Endothelial cell (in vitro differentiated cells): Measurements from ENCODE around the gene AK1. TPM values are rescaled to one million over a fixed set of nuclear protein-coding genes. Genes with fewer than 3 reads are reported as not detected.
A peak's percentile ranks its signal among the peaks of the same experiment; 100 is the strongest.

Experiments
- DNase-seq: peaks from one replicate; pipeline ENCODE4 v3.0.0; 2021; ENCODE audit warnings: low spot score
- H3K27ac Mint-ChIP-seq: one replicate; pipeline ENCODE4 v1.8.0; 2021; ENCODE audit warnings: mixed read lengths, inconsistent platforms; ENCODE audit not compliant: unreplicated experiment
- H3K27me3 Mint-ChIP-seq: one replicate; pipeline ENCODE4 v1.8.0; 2021; ENCODE audit warnings: mild to moderate bottlenecking, moderate library complexity, mixed read lengths, inconsistent platforms; ENCODE audit not compliant: unreplicated experiment
- H3K36me3 Mint-ChIP-seq: one replicate; pipeline ENCODE4 v1.8.0; 2021; ENCODE audit warnings: mild to moderate bottlenecking, low read depth, mixed read lengths, inconsistent platforms; ENCODE audit not compliant: unreplicated experiment
- H3K4me1 Mint-ChIP-seq: one replicate; pipeline ENCODE4 v1.8.0; 2021; ENCODE audit warnings: mild to moderate bottlenecking, mixed read lengths, inconsistent platforms; ENCODE audit not compliant: unreplicated experiment
- H3K4me3 Mint-ChIP-seq: one replicate; pipeline ENCODE4 v1.8.0; 2021; ENCODE audit warnings: mild to moderate bottlenecking, mixed read lengths, inconsistent platforms; ENCODE audit not compliant: unreplicated experiment
- H3K9me3 Mint-ChIP-seq: one replicate; pipeline ENCODE4 v1.8.0; 2021; ENCODE audit warnings: mixed read lengths, inconsistent platforms; ENCODE audit not compliant: unreplicated experiment
- CTCF ChIP-seq: fragments of 200-600 bp; sonication (generic); IDR thresholded peaks from one replicate; pipeline ENCODE4 v1.5.0; 2021; ENCODE audit warnings: antibody characterized with exemption; ENCODE audit not compliant: unreplicated experiment
- total RNA-seq: library from RNA; stranded (reverse); fragmentation: NEBNext Ultra II Directional; extraction: Animal tissue kit (Norgen Biotek cat#: 25700); gene quantifications from one replicate; pipeline ENCODE4 v1.2.1, GENCODE V29; 2021; ENCODE audit not compliant: unreplicated experiment

AK1 gene
- total RNA-seq, 1 donor from 2014 or later = 63.3 TPM

- H3K4me3 Mint-ChIP-seq = peak overlapping the region; percentile 56
- peaks cover 28% of the 10 kb centered on the region for H3K4me1 Mint-ChIP-seq
- DNase-seq = no peak
- H3K36me3 Mint-ChIP-seq = peaks cover 3% of the 10 kb centered on the region
- peaks cover 11% of the 10 kb centered on the region for H3K27me3 Mint-ChIP-seq
- no peaks in the 10 kb centered on the region for H3K9me3 Mint-ChIP-seq
- no peak for TF ChIP-seq CTCF
- H3K27ac Mint-ChIP-seq = peak overlapping the region; percentile 66
Observed at GRCh38 chr9:127878001-127878651, 651 bp upstream of the AK1 start.

- Mint-ChIP-seq H3K4me3 (peak overlapping the region; percentile 87), H3K27ac (no peak overlapping the region), H3K4me1 (peaks cover 21% of the 10 kb centered on the region), H3K27me3 (peaks cover 9% of the 10 kb centered on the region), H3K36me3 (peaks cover 8% of the 10 kb centered on the region), H3K9me3 (no peaks in the 10 kb centered on the region)
- no peak for TF ChIP-seq CTCF
- no peak for DNase-seq
Observed at GRCh38 chr9:127876764-127877562, 512 bp downstream of the AK1 start.

- H3K27ac Mint-ChIP-seq = no peak overlapping the region
- H3K4me1 Mint-ChIP-seq = peaks cover 18% of the 10 kb centered on the region
- H3K9me3 Mint-ChIP-seq = no peaks in the 10 kb centered on the region
- TF ChIP-seq CTCF = no peak
- no peak for DNase-seq
- peaks cover 9% of the 10 kb centered on the region for H3K27me3 Mint-ChIP-seq
- H3K36me3 Mint-ChIP-seq = peaks cover 15% of the 10 kb centered on the region
- H3K4me3 Mint-ChIP-seq = no peak overlapping the region
Observed at GRCh38 chr9:127876026-127876763, 1.3 kb downstream of the AK1 start.

- H3K27ac Mint-ChIP-seq = no peak overlapping the region
- peaks cover 15% of the 10 kb centered on the region for H3K36me3 Mint-ChIP-seq
- no peak for DNase-seq
- H3K27me3 Mint-ChIP-seq = peaks cover 12% of the 10 kb centered on the region
- H3K9me3 Mint-ChIP-seq = no peaks in the 10 kb centered on the region
- peaks cover 17% of the 10 kb centered on the region for H3K4me1 Mint-ChIP-seq
- no peak for TF ChIP-seq CTCF
- no peak overlapping the region for H3K4me3 Mint-ChIP-seq
Observed at GRCh38 chr9:127875306-127875966, 2.0 kb downstream of the AK1 start.
